ENCODE results near the gene MRPL42. TPM values are rescaled to one million over a fixed set of nuclear protein-coding genes. Genes with fewer than 3 reads are reported as not detected.

The MRPL42 gene
- total RNA-seq, 1 donor = 29.0 TPM

DNA sequence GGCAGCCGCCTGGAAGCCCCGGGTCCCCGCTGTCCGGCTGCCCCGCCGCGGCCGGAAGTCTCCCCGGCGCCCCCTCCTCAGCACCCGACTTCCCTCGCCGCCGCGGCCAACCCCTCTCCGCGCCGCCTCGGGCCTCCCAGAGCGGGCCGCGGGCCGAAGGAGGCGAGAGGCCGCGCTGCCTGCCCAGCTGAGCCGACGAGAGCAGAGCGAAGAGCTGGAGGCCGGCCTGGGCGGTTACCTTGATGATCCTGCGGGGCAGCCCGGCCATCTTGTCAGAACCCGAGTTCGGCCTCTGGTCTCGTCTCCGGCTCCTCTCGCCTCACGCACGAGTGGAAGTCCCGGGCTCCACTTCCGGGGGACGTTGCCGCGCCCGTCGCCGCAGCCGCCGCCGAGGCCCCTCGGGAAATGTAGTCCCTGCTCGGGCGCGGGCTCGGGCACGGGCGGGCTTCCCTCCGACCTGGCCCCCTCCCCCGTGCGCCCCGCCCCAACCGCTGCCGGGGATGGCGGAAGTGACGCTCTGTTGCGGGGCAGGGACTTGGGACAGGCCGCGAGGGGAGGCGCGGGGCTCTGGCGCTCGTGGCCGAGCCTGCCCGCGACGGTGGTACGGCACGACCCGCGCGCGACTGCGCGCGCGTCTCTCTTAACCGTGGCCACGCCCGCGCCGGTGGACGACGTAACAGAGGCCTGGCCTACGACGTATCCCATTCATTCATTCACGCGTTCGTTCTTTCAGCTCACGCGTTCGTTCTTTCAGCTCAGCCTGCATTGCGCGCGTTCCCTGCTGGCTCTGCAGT, 25.5 kb upstream of the MRPL42 start, which contains the start of gene UBE2N:
UBE2N (minus strand) TSS at position 331 of the 794 bp plus-strand sequence; CDS start at position 268, 63 bp downstream.
- Histone ChIP-seq H3K27ac (ENCODE audit: low read depth, low read length) (peak within 1 kb of the TSS; percentile 86), H3K4me1 (ENCODE audit: insufficient read depth, low read length) (peaks cover 29% of the 10 kb centered on the region), H3K36me3 (ENCODE audit: insufficient read depth, low read length) (no peaks in the 10 kb centered on the region), H3K27me3 (ENCODE audit: insufficient read depth, low read length) (no peaks in the 10 kb centered on the region), H3K9me3 (ENCODE audit: low read depth, low read length) (no peaks in the 10 kb centered on the region), H3K4me3 (ENCODE audit: insufficient read depth, low read length) (peak within 1 kb of the TSS; percentile 80), H3K4me2 (ENCODE audit: insufficient read depth, low read length) (peak within 1 kb of the TSS; percentile 85), H2AFZ (ENCODE audit: low read length) (peak within 1 kb of the TSS; percentile 96), H4K20me1 (ENCODE audit: insufficient read depth, low read length) (peaks cover 31% of the 10 kb centered on the region), H3K79me2 (ENCODE audit: insufficient read depth, low read length) (peaks cover 49% of the 10 kb centered on the region)
- TF ChIP-seq, protein P1, sequence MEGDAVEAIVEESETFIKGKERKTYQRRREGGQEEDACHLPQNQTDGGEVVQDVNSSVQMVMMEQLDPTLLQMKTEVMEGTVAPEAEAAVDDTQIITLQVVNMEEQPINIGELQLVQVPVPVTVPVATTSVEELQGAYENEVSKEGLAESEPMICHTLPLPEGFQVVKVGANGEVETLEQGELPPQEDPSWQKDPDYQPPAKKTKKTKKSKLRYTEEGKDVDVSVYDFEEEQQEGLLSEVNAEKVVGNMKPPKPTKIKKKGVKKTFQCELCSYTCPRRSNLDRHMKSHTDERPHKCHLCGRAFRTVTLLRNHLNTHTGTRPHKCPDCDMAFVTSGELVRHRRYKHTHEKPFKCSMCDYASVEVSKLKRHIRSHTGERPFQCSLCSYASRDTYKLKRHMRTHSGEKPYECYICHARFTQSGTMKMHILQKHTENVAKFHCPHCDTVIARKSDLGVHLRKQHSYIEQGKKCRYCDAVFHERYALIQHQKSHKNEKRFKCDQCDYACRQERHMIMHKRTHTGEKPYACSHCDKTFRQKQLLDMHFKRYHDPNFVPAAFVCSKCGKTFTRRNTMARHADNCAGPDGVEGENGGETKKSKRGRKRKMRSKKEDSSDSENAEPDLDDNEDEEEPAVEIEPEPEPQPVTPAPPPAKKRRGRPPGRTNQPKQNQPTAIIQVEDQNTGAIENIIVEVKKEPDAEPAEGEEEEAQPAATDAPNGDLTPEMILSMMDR (IDR thresholded peaks at IDR 0.05; ENCODE audit: extremely low read depth, low read depth, low read length) = no peak
- peak; percentile 98 for DNase-seq (ENCODE audit: insufficient read length, low spot score, missing footprints)

DNA sequence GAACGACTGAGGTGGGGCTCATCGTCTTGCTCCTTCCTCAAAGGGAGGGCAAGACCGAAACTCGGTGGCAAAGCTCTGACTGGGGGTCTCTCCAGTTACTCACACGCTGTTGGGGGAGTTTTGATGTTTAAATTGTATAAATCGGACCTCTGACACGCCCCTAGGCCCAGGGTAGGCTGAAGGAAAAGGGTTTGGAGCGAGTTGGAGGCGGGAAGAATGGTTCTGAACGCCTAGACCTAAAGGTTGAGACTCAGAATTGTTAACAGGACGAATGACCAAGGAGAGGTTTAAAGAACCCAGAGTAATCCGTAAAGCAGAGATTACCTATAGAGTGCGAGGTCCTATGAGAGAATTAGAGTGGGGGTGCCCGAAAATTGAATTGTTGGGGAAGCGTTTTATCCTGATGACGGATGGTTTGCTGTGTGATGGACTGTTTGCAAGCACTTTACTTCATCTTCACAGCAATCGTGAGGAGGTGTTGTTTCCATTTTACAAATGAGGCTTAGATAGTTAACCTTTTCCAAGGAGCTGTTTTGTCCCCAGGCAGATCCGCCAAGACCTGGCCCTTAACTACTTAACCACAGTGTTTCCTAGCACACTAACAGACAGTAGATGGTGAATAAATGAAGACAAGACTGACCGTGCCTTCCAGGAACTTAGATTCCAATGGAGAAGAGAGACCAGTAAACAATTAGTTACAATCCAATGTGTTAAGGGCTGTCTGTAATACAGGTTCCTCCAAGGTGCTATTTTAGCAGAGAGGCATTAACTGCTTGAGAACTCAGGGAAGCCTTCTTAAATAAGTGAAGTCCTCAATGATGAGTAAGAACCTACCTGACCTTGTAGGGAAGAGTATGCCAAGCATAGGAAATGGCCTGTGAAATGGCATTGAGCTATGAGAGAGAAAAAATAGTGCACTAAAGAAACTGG, 24.6 kb upstream of the MRPL42 start:
- TF ChIP-seq, protein P1 (IDR thresholded peaks at IDR 0.05; ENCODE audit: extremely low read depth, low read depth, low read length) = no peak
- Histone ChIP-seq H3K79me2 (ENCODE audit: insufficient read depth, low read length) (peaks cover 40% of the 10 kb centered on the region), H3K4me2 (ENCODE audit: insufficient read depth, low read length) (peak overlapping the region; percentile 85), H3K36me3 (ENCODE audit: insufficient read depth, low read length) (no peaks in the 10 kb centered on the region), H2AFZ (ENCODE audit: low read length) (peak overlapping the region; percentile 96), H3K9me3 (ENCODE audit: low read depth, low read length) (no peaks in the 10 kb centered on the region), H3K4me1 (ENCODE audit: insufficient read depth, low read length) (peaks cover 29% of the 10 kb centered on the region), H3K4me3 (ENCODE audit: insufficient read depth, low read length) (peak overlapping the region; percentile 80), H4K20me1 (ENCODE audit: insufficient read depth, low read length) (peaks cover 23% of the 10 kb centered on the region), H3K27ac (ENCODE audit: low read depth, low read length) (peak overlapping the region; percentile 86), H3K27me3 (ENCODE audit: insufficient read depth, low read length) (no peaks in the 10 kb centered on the region)
- DNase-seq (ENCODE audit: insufficient read length, low spot score, missing footprints) = peak; percentile 10

DNA sequence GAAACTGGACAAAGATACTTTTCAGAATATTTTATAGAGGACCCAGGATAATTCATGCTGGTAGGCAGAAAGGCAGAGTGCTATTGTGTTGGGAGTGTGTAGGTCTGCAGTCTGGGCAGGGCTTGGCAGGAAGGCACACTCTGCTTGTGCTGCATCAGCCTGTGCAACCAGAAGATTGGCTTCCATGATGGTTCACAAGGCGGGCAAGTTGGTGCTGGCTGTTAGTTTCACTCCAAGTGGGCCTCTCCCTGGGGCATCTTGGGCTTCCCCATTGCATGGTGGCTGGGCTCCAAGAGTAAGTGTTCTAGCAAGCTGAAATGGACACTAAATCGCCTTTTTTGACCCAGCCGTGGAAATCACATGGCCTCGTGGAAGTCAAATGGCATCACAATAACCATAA, 23.7 kb upstream of the MRPL42 start:
- Histone ChIP-seq H3K4me2 (ENCODE audit: insufficient read depth, low read length) (no peak overlapping the region), H4K20me1 (ENCODE audit: insufficient read depth, low read length) (peaks cover 15% of the 10 kb centered on the region), H3K27ac (ENCODE audit: low read depth, low read length) (no peak overlapping the region), H3K4me3 (ENCODE audit: insufficient read depth, low read length) (no peak overlapping the region), H2AFZ (ENCODE audit: low read length) (no peak overlapping the region), H3K27me3 (ENCODE audit: insufficient read depth, low read length) (no peaks in the 10 kb centered on the region), H3K79me2 (ENCODE audit: insufficient read depth, low read length) (peaks cover 31% of the 10 kb centered on the region), H3K4me1 (ENCODE audit: insufficient read depth, low read length) (peaks cover 24% of the 10 kb centered on the region), H3K9me3 (ENCODE audit: low read depth, low read length) (no peaks in the 10 kb centered on the region), H3K36me3 (ENCODE audit: insufficient read depth, low read length) (no peaks in the 10 kb centered on the region)
- TF ChIP-seq, protein P1 (IDR thresholded peaks at IDR 0.05; ENCODE audit: extremely low read depth, low read depth, low read length) = no peak
- DNase-seq (ENCODE audit: insufficient read length, low spot score, missing footprints) = no peak
